Measurements from ENCODE around the gene ZNF619.

DNA sequence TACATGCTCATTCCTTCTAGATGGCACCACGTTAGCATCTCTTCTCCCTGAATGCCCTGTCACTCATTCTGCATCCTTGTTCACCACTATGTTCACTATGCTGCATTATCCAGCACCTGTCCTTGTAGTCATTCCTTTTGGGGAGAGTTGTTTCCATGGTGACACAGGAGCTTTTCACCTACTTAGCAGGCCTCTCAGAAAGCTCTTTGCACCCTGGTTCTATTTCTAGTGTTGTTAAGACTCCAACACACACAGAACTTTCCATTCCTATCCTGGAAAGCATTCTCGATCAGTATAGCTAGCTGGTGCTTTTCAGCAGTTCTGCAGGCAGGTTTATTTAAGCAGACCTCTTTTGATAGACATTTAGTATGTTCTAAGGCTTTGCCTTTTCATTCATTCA, 26.5 kb upstream of the ZNF619 start:
- no peak for TF ChIP-seq EZH2 (IDR thresholded peaks at IDR 0.05; ENCODE audit: insufficient read depth, poor library complexity, severe bottlenecking)
- no peak for TF ChIP-seq EZH2phosphoT487 (IDR thresholded peaks at IDR 0.05; ENCODE audit: insufficient read depth, low read depth)
